ENCODE measurements around the gene PXK.
A peak's percentile ranks its signal among the peaks of the same experiment; 100 is the strongest.
"Not testable (repeated sequence)": the region's sequence is repeated elsewhere in the genome, so short reads cannot be mapped to it uniquely, and the experiment has no call there.

PXK gene

DNA sequence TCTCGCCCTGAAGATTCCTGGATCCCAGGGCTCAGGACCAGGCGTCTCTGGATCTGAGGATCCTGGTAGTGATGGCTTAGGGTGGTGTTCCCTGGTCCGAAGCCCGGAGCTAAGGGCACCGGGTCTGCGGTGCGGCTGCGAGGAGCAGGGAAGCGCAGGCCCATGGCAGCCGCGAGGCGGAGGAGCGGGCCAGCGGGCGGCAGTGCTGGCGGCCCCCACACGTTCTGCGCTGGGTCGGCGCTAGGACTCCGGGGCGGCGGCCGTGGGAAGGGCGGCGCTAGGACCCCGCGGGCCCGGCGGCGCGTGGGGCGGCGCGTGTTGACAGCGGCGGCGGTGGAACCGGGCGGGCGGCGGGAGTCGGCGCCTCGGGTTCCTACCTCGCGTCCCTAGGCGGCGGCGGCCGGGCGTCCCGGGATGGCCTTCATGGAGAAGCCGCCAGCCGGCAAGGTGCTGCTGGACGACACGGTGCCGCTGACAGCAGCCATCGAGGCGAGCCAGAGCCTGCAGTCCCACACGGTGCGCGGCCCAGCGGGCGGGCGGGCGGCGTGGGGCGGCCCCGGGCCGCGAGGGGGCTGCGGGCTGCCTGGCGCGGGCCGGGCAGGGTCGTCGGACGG lies at the start of gene PXK:
PXK (plus strand) TSS at position 318 of the 614 bp plus-strand sequence; CDS start at position 415, 97 bp downstream.
- no peak for DNase-seq

DNA sequence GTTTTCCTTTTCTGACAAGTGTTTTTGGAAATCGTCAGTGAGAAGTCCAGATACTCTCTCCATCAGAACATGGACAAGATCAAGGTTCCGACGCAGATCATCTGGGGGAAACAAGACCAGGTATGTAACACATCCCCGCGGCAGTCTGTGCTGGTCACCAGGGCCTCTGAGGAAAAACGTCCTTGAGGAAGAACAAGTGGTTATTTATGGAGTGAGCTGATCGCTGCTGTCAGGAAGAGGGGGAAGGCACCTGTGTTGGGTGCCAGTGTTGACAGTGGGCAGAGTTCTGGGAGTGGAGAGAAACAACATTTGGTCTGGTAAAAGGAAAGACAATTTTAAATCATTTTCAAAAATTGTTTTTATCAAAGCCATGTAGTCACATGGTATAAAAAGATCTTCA lies 47.4 kb upstream of the PXK start:
- no peak for DNase-seq

DNA sequence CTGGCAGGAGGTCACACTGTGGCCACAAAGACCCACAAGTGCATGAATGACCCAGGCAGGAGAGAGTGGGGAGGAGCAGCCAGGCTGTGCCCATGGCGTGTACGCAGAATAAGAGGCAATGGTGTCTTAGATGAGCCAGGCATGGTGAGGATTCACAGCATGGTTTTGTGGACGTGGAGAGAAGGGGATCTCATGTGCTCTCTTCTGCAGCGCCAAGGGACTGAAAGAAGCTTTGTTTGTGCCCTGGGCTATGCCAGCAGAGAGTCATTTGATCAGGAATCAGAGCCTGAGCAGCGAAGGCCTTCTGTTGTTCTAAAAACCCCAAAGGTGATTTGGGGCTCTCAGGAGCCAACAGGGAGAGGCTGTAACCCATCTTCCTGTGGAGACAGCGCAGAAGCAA lies 45.3 kb upstream of the PXK start:
- DNase-seq = no peak

DNA sequence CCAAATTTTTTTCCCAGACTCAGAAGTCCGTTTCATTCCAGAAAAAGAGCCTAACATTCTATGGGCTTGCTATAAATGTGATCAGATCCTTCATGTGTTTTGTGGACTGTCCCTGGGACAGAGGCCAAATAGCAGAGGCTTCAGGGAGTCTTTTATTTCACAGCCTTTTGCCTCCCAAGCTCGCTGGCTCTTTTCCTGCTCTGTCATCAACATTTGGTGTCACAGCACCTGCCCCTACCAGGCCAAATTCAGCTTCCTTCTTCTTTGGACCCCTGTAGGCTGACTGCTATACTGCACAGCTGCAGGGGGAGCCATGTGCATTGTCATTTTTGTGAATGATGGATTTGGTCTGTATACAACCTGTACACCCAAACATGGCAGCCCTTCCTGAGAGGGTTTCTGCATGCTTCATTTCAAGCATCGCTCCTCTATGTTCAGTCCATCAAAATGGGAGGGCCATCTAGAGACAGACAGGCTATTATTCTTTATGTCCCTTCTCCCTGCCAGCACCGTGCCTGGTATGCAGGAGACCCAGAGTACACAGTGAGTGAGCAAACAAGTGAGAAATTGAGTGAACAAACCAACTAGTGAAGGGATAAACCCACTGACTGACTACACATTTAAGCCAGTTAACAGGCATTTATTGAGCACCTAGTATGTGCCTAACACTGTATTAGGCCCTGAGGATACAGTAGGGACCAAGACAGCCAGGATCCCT lies 44.5 kb upstream of the PXK start:
- DNase-seq = no peak

DNA sequence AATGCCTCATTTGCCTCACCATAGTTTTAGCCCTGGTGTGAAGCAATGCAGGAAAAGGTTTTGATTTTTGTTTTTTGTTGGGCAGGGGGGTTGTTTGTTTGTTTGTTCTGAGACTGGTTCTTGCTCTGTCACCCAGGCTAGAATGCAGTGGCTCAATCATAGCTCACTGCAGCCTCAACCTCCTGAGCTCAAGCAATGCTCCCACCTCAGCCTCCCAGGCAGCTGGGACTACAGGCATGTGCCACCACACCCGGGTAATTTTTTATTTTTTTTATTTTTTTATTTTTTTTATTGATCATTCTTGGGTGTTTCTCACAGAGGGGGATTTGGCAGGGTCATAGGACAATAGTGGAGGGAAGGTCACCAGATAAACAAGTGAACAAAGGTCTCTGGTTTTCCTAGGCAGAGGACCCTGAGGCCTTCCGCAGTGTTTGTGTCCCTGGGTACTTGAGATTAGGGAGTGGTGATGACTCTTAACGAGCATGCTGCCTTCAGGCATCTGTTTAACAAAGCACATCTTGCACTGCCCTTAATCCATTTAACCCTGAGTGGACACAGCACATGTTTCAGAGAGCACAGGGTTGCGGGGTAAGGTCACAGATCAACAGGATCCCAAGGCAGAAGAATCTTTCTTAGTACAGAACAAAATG lies 43.6 kb upstream of the PXK start:
- not testable (repeated sequence) for DNase-seq

DNA sequence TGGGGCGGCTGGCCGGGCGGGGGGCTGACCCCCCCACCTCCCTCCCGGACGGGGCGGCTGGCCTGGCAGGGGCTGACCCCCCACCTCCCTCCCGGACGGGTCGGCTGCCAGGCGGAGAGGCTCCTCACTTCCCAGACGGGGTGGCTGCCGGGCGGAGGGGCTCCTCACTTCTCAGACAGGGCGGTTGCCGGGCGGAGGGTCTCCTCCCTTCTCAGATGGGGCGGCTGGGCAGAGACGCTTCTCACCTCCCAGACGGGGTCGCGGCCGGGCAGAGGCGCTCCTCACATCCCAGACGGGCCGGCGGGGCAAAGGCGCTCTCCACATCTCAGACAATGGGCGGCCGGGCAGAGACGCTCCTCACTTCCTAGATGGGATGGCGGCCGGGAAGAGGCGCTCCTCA lies 42.2 kb upstream of the PXK start:
- DNase-seq = not testable (repeated sequence)

DNA sequence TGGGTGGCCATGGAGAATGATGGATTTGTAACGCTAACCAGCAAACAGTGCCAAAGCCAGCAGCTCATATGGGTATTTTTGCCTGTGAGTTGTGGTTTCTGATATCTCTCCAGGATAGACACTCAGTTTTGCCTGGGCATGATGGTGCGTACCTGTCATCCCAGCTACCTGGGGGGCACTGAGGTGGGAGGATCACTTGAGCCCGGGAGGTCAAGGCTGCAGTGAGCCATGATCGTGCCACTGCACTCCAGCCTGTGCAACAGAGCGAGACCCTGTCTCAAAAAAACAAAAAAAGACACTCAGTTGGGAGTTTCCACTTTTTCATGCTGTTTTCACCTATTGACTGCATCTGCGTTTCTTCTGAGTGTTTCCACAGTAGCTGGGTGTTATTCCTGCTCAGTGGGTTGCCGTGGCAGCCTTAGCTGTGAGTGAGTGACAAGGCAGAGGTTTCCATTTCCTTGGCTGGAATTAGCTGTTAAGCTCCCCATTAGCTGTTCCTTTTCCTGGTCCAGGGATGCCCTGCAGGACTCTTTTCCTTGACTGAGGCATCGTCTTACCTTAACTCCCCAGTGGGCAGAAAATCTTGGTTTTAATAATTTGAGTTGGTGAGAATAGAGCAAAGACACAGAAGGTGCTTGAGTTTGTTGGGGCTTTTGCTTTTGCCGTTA lies 40.9 kb upstream of the PXK start:
- DNase-seq = no peak

DNA sequence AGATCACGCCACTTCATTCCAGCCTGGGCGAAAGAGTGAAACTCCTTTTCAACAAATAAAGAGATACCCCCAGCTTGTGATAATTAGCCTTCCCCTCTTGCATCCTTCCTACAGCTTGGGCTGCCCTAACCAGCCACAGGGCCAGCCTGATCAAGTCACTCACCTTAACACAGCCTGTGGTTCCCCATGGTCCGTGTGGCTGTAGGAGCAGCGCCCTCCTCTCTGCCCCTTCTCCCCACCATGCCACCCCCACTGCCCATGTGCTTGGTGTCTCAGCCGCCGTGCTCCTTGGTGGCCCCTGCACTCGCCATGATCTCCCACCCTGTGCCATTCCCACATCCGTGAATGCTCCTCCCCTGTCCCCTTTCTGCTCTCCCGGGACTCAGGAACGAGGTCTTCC lies 39.8 kb upstream of the PXK start:
- DNase-seq = no peak

DNA sequence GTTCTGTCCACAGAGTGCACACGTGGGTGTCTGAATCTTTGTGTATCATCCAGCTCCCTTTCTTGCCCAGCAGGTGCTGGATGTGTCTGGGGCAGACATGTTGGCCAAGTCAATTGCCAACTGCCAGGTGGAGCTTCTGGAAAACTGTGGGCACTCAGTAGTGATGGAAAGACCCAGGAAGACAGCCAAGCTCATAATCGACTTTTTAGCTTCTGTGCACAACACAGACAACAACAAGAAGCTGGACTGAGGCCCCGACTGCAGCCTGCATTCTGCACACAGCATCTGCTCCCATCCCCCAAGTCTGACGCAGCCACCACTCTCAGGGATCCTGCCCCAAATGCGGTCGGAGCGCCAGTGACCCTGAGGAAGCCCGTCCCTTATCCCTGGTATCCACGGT lies 39.2 kb upstream of the PXK start:
- DNase-seq = no peak

DNA sequence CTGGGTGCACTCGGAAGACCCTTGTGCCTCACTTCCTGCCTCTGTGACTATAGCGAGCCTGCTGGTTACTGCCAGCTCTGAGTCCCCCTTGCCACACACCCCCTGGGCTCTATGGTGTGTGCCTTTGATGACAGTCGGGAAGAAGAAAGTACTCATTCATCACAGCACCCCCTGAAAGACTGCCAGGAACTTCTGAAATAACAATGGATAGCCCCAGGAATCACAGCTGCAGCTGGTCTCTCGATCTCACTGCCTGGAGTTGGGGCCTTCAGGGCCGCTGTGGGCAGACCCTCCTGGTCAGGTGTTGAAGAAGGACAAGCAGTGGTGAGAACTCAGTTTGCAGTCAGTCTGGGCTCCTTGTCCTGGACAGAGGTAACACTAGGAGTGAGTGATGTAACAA lies 36.4 kb upstream of the PXK start:
- DNase-seq = no peak

GRCh38 chr3:58296843-58297242 lies 35.8 kb upstream of the PXK start:
- no peak for DNase-seq

- no peak for DNase-seq
These were observed 34.5 kb upstream of the PXK start for GRCh38 chr3:58298190-58298589.

GRCh38 chr3:58299075-58299474 lies 33.6 kb upstream of the PXK start:
- DNase-seq = no peak

DNA sequence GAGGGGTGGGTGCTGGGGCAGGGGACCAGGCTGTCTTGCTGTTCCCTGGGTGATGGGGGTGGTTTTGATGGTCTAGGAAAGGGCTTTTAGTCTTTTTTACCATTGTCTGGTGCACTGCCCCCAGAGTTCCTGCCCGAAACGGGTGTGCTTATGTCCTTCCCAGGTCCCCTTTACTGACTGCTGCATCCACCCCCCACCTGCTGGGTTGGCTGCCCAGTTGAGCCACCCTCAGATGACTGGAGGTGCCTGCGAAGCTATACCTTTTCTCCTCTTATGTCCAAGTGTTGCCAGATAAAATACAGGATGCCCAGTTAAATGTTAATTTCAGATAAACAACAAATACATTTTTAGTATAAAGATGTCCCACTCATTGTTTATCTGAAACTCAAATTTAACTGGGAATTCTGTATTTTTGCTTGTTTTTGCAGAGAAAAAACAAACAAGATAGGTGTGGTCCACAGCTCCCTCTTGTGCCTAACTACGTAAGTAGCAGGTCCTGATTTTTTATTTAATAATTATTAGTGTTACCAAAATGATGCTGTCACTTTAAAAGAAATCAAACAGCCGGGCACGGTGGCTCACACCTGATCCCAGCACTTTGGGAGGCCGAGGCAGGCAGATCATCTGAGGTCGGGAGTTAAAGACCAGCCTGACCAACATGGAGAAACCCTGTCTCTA lies 32.7 kb upstream of the PXK start:
- DNase-seq = no peak

- peak; percentile 97 for DNase-seq
These were observed 26.6 kb upstream of the PXK start, which contains the start of the genes HTD2 and RPP14 for GRCh38 chr3:58305882-58306711. TSS of gene HTD2 (plus strand) at chr3:58306520. CDS start at chr3:58317614, 11,094 bp downstream. TSS of gene RPP14 (plus strand) at chr3:58306245. CDS start at chr3:58310330, 4,085 bp downstream.

DNA sequence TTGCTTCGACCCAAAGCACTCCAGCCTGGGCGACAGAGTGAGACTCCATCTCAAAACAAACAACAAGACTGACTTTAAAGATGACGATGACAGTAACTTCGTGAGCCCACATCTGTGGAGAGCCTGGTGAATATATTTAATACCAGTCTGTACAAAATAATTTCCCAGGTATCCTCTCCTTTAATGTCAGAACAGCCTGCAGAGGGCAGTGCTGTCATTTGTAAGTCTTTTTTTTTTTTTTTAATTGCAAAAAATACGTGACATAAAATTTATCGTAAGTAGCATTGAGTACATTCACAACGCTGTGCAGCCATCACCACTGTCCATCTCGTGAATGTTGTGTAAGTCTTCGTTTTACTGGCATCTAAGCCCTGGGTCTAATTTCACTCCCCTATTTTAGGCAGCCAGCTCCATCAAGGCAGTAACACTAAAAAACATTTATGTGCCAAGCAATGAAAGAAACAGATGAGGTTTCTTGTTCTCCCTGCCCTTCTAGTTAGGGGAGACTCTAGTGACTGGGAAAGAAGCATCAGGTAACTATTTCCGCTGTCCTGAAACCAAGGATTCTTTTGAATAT lies 25.0 kb upstream of the PXK start:
- DNase-seq = peak; percentile 45

- no peak for DNase-seq
These were observed 24.0 kb upstream of the PXK start for GRCh38 chr3:58308728-58309127.

GRCh38 chr3:58317811-58318210 lies 14.9 kb upstream of the PXK start:
- DNase-seq = no peak

DNA sequence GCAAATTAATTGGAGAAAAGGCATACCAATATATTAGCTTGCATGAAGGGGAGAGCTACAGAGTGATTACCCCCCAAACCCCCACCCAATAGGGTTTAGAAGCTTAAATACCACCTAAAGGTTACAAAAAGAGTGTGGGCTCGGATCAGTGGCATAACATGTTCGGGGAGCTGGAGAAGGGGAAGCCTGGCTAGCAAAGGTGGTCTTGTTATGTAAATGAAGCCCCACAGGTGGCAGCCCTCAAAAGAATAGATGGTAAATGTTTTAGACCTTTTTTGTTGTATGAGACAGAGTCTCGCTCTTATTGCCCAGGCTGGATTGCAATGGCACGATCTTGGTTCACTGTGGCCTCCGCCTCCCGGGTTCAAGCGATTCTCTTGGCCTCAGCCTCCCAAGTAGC lies 10.9 kb upstream of the PXK start:
- DNase-seq = no peak

GRCh38 chr3:58322793-58323192 lies 9.9 kb upstream of the PXK start:
- no peak for DNase-seq

DNA sequence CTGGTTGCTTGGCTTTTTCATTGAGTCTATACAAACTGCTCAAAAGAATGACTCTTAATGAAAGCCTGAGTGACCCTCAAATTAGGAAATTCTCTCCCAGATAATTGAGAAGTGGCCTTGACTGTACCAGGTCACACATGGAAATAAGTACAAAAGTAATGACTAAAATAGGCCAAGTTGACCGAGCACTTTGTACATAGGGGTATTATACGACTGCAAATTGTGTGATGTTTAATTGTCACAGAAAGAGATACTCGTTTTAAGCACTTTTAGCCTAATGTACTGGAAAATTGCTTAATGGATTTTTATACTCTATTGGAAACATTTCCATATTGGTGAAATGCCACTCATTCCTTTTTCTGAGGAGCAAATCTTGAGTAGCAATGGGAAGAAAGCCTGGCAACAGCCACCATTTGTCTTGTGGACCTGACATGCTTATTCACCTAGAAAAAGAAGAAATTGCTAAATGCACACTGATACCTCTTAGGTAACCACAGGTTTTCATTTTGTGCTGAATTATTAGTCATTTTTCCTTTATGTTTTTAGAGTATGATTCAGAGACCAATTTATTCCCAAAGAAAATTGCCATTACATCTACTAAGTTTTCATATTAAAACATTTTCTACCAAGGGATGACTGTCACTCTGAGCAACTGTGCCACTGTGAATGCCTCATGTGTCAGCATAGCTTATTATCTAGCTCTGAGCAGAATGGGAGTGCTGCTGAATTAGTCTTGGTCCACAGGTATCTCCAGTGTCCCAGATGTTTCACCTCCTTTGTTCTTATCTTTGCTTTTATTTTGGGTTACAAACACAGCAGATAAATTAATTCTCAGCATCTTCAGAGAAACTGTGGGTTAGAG lies 8.9 kb upstream of the PXK start:
- DNase-seq = no peak
